Lower leg skin (tissue), 3 donors: Measurements from ENCODE around the gene BATF.

ENCODE experiments used
- POLR2A ChIP-seq, 2 donors: fragments of 450-650 bp; IDR thresholded peaks; one replicate each; pipeline ENCODE4 v1.6.1; 2016 to 2017; ENCODE audit warnings: antibody characterized with exemption in 2 of 2, mild to moderate bottlenecking in 1 of 2, moderate library complexity in 1 of 2
- TF ChIP-seq, protein P1 (sequence below), 3 donors: fragments of 450-650 bp; IDR thresholded peaks; one replicate each; pipeline ENCODE4 v1.5.1; 2016; ENCODE audit warnings: antibody characterized with exemption in 3 of 3, mild to moderate bottlenecking in 3 of 3, moderate library complexity in 2 of 3

- TF ChIP-seq POLR2A (IDR thresholded peaks at IDR 0.05), result no peak
- TF ChIP-seq, protein P1, sequence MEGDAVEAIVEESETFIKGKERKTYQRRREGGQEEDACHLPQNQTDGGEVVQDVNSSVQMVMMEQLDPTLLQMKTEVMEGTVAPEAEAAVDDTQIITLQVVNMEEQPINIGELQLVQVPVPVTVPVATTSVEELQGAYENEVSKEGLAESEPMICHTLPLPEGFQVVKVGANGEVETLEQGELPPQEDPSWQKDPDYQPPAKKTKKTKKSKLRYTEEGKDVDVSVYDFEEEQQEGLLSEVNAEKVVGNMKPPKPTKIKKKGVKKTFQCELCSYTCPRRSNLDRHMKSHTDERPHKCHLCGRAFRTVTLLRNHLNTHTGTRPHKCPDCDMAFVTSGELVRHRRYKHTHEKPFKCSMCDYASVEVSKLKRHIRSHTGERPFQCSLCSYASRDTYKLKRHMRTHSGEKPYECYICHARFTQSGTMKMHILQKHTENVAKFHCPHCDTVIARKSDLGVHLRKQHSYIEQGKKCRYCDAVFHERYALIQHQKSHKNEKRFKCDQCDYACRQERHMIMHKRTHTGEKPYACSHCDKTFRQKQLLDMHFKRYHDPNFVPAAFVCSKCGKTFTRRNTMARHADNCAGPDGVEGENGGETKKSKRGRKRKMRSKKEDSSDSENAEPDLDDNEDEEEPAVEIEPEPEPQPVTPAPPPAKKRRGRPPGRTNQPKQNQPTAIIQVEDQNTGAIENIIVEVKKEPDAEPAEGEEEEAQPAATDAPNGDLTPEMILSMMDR (IDR thresholded peaks at IDR 0.05), result no peak
Measured at GRCh38 chr14:75559451-75560222, 37.4 kb downstream of the BATF start.
